HG02870 (cell line): ENCODE data around the gene ADAMTS17.

ENCODE experiments used
- ATAC-seq: cut with Tn5 transposase; IDR thresholded peaks from one replicate; pipeline ENCODE4 v1.9.1; 2021; ENCODE audit warnings: mild to moderate bottlenecking, moderate library complexity; ENCODE audit not compliant: unreplicated experiment

Gene ADAMTS17

GRCh38 chr15:100005013-100005412, 336.8 kb downstream of the ADAMTS17 start:
- ATAC-seq, result no peak

DNA sequence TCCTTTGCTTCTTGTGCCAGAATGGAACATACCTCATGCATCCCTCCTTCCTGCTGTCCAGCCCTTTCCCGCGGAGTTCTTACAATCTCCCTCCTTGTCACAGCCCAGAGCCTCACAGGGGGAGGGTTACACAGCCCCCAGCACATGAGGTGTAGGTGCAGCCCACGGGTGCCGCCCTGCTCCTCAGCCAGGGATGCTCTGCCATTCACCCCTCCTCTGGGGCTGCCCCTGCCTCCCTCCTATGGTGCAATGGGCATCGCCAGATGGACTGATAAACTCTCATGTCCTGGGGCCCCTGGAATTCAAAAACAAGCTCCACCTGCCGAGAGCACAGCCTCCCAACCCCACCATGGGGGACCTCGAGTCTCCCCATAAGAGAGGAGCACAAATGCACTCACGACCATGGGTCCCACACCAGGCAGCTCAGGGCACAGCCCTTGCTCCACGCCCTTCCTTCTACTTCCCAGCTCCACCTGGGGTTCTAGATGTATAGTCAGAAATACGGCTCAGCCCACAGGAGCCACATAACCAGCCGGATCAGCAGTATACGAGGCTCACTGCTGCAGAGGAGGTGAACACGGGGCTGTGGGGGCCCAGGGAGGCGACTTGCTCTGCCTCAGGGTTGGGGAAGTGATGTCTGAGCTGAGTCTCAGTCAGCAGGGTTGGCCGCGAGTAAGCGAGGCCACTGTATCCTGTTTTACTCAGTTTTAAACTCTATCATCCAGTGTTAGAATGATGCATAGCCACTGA, 338.8 kb downstream of the ADAMTS17 start:
- no peak for ATAC-seq

- no peak for ATAC-seq
Measured at GRCh38 chr15:100002086-100002620, 339.6 kb downstream of the ADAMTS17 start.

GRCh38 chr15:100001405-100001804, 340.4 kb downstream of the ADAMTS17 start:
- ATAC-seq, result no peak

DNA sequence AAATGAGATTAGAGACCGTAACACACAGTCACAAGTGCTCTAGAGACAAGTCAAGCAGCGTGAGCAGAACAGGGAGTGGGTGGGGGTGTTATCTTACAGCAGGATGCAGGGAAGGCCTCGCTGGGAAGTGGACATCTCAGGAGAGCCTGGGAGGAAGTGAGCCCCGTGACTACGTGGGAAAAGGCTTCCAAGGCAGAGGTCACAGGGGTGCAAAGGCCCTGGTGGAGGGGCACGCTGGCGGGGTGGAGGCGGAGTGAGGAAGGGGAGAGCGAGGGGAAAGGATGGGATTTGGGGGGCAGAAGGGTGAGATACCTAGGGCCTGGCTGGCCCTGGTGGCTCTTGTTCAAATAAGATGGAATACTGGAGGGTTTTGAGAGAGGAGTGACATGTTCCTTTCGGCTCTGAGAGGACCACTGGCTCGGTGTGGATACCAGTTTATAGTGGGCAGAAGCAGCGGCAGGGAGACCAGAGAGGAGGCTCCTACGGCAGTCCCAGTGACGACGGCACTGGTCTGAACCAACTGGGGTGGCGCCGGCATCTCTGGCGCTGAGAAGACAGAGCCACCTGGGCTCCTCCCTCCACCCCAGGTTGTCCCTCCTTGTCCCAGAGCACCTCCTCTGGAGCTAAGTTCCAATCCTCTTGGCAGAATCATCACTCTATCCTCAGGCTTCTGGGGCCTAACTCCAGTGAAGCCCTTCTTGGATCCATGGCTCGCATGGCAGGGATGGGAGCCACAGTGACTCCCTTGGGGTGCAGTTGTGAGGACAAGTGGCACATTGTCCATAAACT, 342.3 kb downstream of the ADAMTS17 start:
- no peak for ATAC-seq

GRCh38 chr15:99998661-99999101, 343.1 kb downstream of the ADAMTS17 start:
- no peak for ATAC-seq

DNA sequence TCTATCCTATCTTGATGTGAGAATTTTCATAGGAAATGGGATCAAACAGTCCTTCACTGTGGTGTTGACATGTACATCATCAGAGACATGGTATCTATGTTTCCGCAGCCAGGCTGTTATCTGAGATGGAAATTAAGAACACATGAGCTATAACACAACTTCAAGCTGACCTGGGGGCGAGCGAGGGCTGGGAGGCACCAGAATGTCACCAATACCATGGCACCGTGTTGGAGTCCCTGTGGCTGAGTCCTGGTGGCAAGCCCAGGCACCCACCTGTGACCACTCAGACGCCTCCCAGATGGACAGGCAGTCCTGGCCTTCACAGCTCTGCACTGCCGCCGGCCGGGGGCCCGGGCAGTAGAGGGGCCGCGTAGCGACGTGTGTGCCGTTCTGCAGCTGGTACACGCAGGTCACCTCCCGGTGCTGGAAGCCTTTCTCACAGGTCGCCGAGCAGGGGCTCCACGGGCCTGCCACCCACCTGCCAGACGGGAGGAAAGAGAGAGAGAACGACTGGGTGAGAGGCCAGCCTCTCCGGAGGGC, 344.6 kb downstream of the ADAMTS17 start:
- ATAC-seq, result no peak

DNA sequence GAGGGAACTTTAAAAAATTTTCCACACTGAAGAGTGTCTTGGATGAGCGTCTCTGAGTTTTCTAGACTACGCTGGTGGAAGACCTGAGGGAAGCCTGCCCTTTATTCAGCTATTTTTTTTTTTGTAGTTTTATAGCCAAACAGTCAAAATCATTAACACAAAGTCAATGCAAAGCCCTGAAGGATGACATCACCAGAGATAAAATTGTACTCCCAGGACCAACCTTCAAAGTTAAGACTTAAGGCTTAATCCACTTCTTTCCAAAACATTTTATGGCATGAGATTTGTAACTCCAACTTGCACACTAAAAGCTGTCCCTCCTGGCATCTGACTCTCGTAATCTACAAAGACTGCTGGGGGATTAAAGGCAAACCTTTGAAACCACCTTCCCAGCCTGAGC, 345.1 kb downstream of the ADAMTS17 start:
- ATAC-seq, result no peak

- ATAC-seq, result no peak
Measured at GRCh38 chr15:99995543-99995942, 346.2 kb downstream of the ADAMTS17 start.

DNA sequence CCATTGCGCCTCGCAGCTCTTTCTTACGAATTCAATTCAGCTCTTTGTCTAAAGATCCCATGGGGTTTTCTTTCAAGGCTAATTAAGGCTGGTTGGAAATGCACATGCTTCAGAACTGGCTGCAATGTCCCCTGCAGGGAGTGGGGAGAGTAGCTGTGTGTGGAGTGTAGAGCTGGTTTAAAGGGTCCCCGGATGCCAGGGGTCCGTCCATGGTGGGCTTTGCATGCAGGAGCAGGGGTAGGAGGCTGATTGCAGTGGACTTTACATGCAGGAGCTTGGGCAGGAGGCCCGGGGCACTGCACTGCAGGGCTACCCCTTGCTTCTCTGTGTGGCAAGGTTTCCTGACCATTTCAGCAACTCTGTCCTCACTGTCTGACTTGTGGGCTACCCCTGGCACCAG, 346.9 kb downstream of the ADAMTS17 start:
- ATAC-seq, result no peak

GRCh38 chr15:99993681-99994131, 348.1 kb downstream of the ADAMTS17 start:
- no peak for ATAC-seq

GRCh38 chr15:99993262-99993661, 348.5 kb downstream of the ADAMTS17 start:
- no peak for ATAC-seq

DNA sequence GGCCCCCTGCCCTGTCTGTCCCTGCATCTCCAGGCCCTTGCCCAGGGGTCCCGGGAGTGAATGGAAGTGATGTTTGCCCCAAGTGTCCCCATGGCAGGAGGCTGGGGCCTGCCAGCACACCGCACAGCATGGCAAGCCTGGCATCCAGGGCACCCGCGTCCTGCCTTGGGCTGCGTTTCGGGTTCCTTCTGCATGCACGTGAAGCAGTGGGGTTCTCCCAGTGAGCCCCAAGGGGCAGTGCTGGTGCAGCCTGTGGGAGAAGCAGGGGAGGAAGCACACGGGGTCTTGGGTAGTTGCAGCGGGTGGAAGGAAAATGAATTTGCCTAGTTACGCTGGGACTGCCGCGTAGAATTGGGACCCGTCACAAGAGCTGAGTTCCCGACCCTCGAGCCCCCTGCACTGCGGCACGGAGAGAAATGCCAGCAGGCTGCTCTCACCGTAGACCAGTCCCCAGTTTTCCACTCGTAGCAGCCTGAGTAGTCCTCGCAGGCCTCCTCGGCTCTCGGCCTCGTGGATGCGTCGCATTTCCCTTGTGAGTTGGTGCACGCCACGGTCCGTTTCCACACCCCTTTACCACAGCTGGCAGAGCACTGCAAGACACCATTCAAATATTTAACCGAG, 349.1 kb downstream of the ADAMTS17 start:
- no peak for ATAC-seq

DNA sequence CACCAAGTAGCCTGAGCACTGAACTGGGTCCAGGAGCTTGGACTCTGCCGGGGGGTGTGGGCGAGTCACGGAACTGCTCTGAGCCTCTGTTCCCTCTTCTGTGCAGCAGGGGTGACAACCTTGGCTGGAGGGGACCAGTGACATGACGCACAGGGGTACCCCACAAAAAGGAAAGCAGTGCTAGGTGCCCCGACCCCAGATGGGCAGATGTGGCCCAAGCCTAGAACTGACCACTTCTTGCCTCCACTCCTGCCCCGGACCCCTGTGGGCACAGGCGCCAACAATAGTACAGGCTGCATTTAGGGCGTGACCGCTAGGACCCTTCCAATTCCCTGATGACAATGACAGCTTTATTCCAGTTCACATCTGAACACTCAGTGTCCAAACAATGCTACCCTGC, 352.7 kb downstream of the ADAMTS17 start:
- no peak for ATAC-seq

DNA sequence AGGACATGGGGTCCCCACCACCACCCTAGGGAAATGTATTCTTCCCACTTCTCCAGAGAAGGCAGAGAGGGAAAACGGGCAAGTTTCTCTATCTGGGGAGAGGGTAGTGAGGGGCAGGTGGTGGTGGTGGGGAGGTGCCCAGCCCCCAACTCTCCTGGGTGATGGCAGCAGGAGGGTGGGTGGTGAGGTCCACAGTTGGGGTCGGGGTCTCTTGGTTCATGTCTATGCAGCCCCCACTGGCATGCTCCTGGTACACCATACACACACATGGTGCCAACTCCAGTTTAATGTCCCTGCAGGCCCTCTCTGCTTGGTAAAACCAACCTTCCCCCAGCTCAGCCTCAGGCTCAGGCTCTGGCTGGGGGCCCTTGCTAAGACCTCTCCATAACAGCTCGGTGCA, 354.1 kb downstream of the ADAMTS17 start:
- no peak for ATAC-seq

DNA sequence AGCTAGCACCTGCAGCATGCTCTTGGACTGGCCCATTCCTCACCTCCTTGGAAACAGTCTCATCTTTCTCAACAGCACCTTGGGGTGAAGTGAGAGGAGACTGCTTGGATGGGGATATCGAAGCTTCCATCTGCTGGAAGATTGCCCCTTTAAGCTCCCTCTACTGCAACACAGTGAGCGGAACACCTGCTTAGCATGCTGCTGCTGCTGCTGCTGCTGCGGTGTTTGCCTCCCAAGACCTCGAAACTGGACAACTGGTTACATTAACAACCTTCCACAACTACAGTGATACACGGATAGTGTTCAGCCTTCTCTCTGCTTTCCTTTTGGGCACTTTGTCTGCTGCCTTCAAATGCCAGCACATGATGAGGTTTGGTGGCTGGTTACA, 354.7 kb downstream of the ADAMTS17 start:
- no peak for ATAC-seq

- ATAC-seq, result no peak
Measured at GRCh38 chr15:99986297-99987118, 355.3 kb downstream of the ADAMTS17 start.

- ATAC-seq, result no peak
Measured at GRCh38 chr15:99985878-99986277, 355.9 kb downstream of the ADAMTS17 start.

DNA sequence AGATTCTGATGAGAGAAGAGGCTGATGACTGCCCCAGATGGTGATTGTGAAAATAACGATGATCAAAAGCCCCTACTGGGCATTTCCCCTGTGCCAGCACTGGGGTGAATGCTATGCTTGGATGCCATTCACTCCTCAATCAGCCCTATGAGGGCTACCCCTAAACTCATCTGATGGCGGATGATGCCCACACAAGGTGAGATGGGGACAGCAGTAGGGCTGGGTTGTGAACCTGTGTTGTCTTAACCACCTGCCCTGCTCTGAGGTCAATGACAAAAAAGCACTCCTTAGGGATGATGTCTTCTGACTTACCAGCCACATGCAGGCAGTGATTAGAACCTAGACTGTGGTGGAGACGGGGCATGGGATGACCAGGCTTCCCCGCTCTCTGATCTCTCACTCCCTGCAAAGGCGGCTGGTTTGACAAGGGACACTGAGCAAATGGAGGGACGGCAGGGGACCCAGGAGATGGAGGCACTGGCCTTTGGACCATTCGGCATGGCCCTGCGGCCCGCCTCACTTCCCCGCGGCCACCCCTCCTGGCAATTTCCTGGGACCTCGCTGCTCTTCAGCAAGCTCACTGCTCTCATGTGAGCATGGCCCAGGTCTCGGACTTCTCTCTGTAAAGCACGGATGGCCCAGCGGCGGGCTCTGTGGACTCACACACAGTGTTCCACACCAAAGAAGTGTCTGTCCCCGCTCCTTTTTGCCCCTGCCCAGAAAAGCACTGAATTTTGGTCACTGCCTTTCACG, 357.1 kb downstream of the ADAMTS17 start:
- ATAC-seq, result no peak

DNA sequence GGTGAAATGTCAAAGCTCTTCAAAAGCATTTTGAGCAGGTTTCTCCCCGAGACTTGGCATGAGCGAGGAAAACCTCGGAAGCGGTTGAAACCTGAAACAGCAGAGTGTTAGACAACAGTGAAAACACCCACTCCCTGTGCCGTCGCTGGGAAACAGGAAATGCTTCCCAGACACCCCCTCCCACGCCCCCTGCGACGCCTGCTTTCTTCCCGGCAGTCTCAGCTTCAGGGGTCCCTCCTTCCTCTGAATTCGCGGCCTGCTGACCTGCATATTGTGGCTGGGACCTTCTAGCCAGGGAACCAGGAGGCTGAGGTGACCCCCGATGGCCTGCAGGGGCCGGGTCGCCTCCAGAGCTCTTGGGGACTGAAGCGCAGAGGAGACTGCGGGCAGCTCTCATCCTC, 357.9 kb downstream of the ADAMTS17 start:
- ATAC-seq, result no peak
